HepG2 (cell line): ENCODE data around the gene ZNF524. TPM values are rescaled to one million over a fixed set of nuclear protein-coding genes. Genes with fewer than 3 reads are reported as not detected.

Experiments used
- ATAC-seq: fragments of 200-7000 bp; cut with Tn5 transposase; 3 replicates; pipeline ENCODE4 v1.9.1; 2020; ENCODE audit warnings: mild to moderate bottlenecking, moderate library complexity
- BruUV-seq: library from RNA; stranded (reverse); fragments of 400-500 nt; replicated peaks from 2 replicates; lab custom pipeline; 2021; lab: Mats Ljungman, UMichigan
- CTCF ChIA-PET: fragments of 300-600 bp; formaldehyde crosslinking; extraction: SDS; loops from one replicate; lab custom pipeline; 2021; ENCODE audit warnings: low total read pairs, inconsistent platforms, low intra/inter-chr PET ratio; lab: Yijun Ruan, JAX
- POLR2A ChIA-PET: fragments of 350-600 bp; sonication (Branson Sonifier 250); formaldehyde crosslinking; loops from one replicate; lab custom pipeline; 2020; ENCODE audit warnings: antibody characterized with exemption, inconsistent platforms; lab: Yijun Ruan, JAX
- DNase-seq: peaks from one replicate; pipeline ENCODE4 v3.0.0-alpha.2; 2015; ENCODE audit warnings: low spot score
- FAIRE-seq: peaks from 3 replicates; lab custom pipeline; 2011; peaks lifted over from hg19 to GRCh38; lab: Jason Lieb, UNC
- H2AFZ ChIP-seq: one replicate; pipeline ENCODE4 v1.6.1; 2011; ENCODE audit warnings: low read length, inconsistent platforms
- H3K27ac ChIP-seq: fragments of 300-600 bp; 3 replicates; pipeline ENCODE4 v1.8.0; 2011; ENCODE audit warnings: mixed run types, mild to moderate bottlenecking, mixed read lengths, low read length, inconsistent platforms; ENCODE audit not compliant: insufficient read depth; ENCODE audit errors: extremely low read length
- H3K27me3 ChIP-seq, 2 experiments: fragments of 200-600 bp in 1 of 2; 2 replicates in 1 of 2; 3 replicates in 1 of 2; pipeline versions ENCODE4 v1.6.0 to v1.8.0; 2011; ENCODE audit warnings: low read length in 2 of 2, mild to moderate bottlenecking in 2 of 2, moderate library complexity in 2 of 2, inconsistent platforms in 1 of 2; ENCODE audit not compliant: insufficient read depth in 2 of 2, control insufficient read depth in 1 of 2
- H3K36me3 ChIP-seq, 2 experiments: fragments of 200-600 bp in 1 of 2; replicated peaks in 1 of 2; 2 replicates in 1 of 2; 3 replicates in 1 of 2; pipeline versions ENCODE4 v1.5.1 to v1.8.0; 2011; ENCODE audit warnings: low read length in 2 of 2, inconsistent platforms in 1 of 2; ENCODE audit not compliant: insufficient read depth in 2 of 2, control insufficient read depth in 1 of 2
- H3K4me1 ChIP-seq: 2 replicates; pipeline ENCODE4 v1.5.1; 2012; ENCODE audit warnings: low read length, inconsistent platforms; ENCODE audit not compliant: insufficient read depth
- H3K4me2 ChIP-seq: 2 replicates; pipeline ENCODE4 v1.6.0; 2011; ENCODE audit warnings: low read depth, low read length, inconsistent platforms
- H3K4me3 ChIP-seq, 3 experiments: fragments of 200-600 bp in 1 of 3; sonication (generic), shearing (Covaris generic) in 1 of 3; replicated peaks in 1 of 3; 2 replicates each; pipeline ENCODE4 v1.5.1; 2011 to 2016; ENCODE audit warnings: low read length in 3 of 3, inconsistent platforms in 2 of 3, low read depth in 2 of 3, mild to moderate bottlenecking in 2 of 3, control low read depth in 1 of 3, mixed read lengths in 1 of 3; ENCODE audit not compliant: insufficient read depth in 1 of 3
- H3K79me2 ChIP-seq: one replicate; pipeline ENCODE4 v1.6.1; 2011; ENCODE audit warnings: low read length, inconsistent platforms; ENCODE audit not compliant: insufficient read depth
- H3K9ac ChIP-seq: 2 replicates; pipeline ENCODE4 v1.6.0; 2011; ENCODE audit warnings: mild to moderate bottlenecking, low read depth, low read length, inconsistent platforms; ENCODE audit not compliant: insufficient read depth
- H3K9me3 ChIP-seq: 2 replicates; pipeline ENCODE4 v1.5.1; 2012; ENCODE audit warnings: mild to moderate bottlenecking, low read length
- H4K20me1 ChIP-seq: 2 replicates; pipeline ENCODE4 v1.6.0; 2011; ENCODE audit warnings: inconsistent platforms, mild to moderate bottlenecking, low read length, moderate library complexity; ENCODE audit not compliant: insufficient read depth
- ARID2 ChIP-seq: sonication (generic); formaldehyde crosslinking; IDR thresholded peaks from 2 replicates; pipeline ENCODE4 v1.8.1; 2022; ENCODE audit warnings: mild to moderate bottlenecking, missing genetic modification reagents, borderline replicate concordance
- FOXO1 ChIP-seq: sonication (generic); formaldehyde crosslinking; IDR thresholded peaks from 2 replicates; pipeline ENCODE4 v1.4.0; 2020; ENCODE audit warnings: missing genetic modification reagents
- MXD1 ChIP-seq: sonication (generic); formaldehyde crosslinking; IDR thresholded peaks from 2 replicates; pipeline ENCODE4 v1.4.0; 2020; ENCODE audit warnings: mild to moderate bottlenecking, missing genetic modification reagents
- NCOR1 ChIP-seq: fragments of 200-600 bp; sonication (generic); IDR thresholded peaks from 2 replicates; pipeline ENCODE4 v1.7.0; 2017; ENCODE audit warnings: antibody characterized with exemption, low read length, borderline replicate concordance
- PHF21A ChIP-seq: sonication (generic); formaldehyde crosslinking; IDR thresholded peaks from 2 replicates; pipeline ENCODE4 v1.5.0; 2020; ENCODE audit warnings: mild to moderate bottlenecking, missing genetic modification reagents
- SNAI1 ChIP-seq: sonication (generic); formaldehyde crosslinking; IDR thresholded peaks from 2 replicates; pipeline ENCODE4 v1.5.0; 2020; ENCODE audit warnings: mild to moderate bottlenecking, missing genetic modification reagents, borderline replicate concordance
- ZFP82 ChIP-seq: sonication (generic); formaldehyde crosslinking; IDR thresholded peaks from 2 replicates; pipeline ENCODE4 v1.5.1; 2020; ENCODE audit warnings: mild to moderate bottlenecking, missing genetic modification reagents, borderline replicate concordance
- WGBS: methylation state at CpG from one replicate; pipeline ENCODE4 v1.1.6; 2017; ENCODE audit warnings: low lambda C conversion rate; 5-methylcytosine and 5-hydroxymethylcytosine counted together
- in situ Hi-C: cut with HindIII; loops from 2 replicates; pipeline ENCODE4 v1.10.0; 2017; ENCODE audit warnings: low pct_unique_long_range_greater_than_20kb; ENCODE audit not compliant: extremely low pct_ligation_motif_present
- intact Hi-C: fragments of 100-400 bp; cut with micrococcal nuclease; formaldehyde crosslinking; loops from one replicate; pipeline ENCODE4 v1.10.0; 2022; ENCODE audit not compliant: unreplicated experiment
- polyA plus RNA-seq, 8 experiments: library from polyadenylated mRNA; depleted of rRNA in 3 of 8; stranded (reverse) in 7 of 8; unstranded in 1 of 8; fragments of >200 nt; fragmentation: Illumina TruSeq in 4 of 8; extraction: Trizol in 4 of 8; gene quantifications; 2 replicates each; pipeline versions ENCODE4 v1.2.1 to v1.2.3, GENCODE V29; 2011 to 2016; ENCODE audit warnings: low read depth in 4 of 8, missing spikeins in 1 of 8, mixed read lengths in 1 of 8; ENCODE audit not compliant: insufficient read depth in 1 of 8
- total RNA-seq, 5 experiments: library from RNA; depleted of rRNA; stranded (reverse); fragments of >200 nt; fragmentation: Illumina TruSeq; extraction: Trizol; gene quantifications; 2 replicates each; pipeline ENCODE4 v1.2.3, GENCODE V29; 2016; ENCODE audit warnings: low read depth in 1 of 5

ZNF524 gene
- total and polyA plus RNA-seq, 2 of the 13 experiments (the other 11 are each of a cell fraction or from before 2014, with no cell fraction given) = 3.2 to 4.6 TPM

GRCh38 chr19:55613396-55613795, 13.3 kb downstream of the ZNF524 start:
- no peak for FAIRE-seq
- CTCF ChIA-PET = no interaction called here
- H3K9me3 ChIP-seq = no peaks in the 10 kb centered on the region
- no peaks in the 10 kb centered on the region for H3K79me2 ChIP-seq
- in situ Hi-C loops = no loop called here
- peaks cover 2 to 4% of the 10 kb centered on the region in 2 experiments; a peak in 1 of 5 replicates for H3K36me3 ChIP-seq
- BruUV-seq = no TSS peak
- no peak for DNase-seq
- H3K9ac ChIP-seq = no peak overlapping the region
- no peaks in the 10 kb centered on the region for H4K20me1 ChIP-seq
- H2AFZ ChIP-seq = no peak overlapping the region
- intact Hi-C loops = no loop called here
- ATAC-seq = no peak
- H3K4me2 ChIP-seq = no peak overlapping the region
- TF ChIP-seq NCOR1 (no peak), PHF21A (CRISPR knock-in tag) (no peak), MXD1 (CRISPR knock-in tag) (no peak), FOXO1 (CRISPR knock-in tag) (no peak), SNAI1 (no peak), ZFP82 (CRISPR knock-in tag) (no peak)
- peaks cover 5% of the 10 kb centered on the region for H3K4me1 ChIP-seq
- POLR2A ChIA-PET = no interaction called here
- no peak overlapping the region for H3K4me3 ChIP-seq
- H3K27ac ChIP-seq = no peak overlapping the region
- over 99% methylated on average over 20 of the region's 27 CpGs for WGBS
- H3K27me3 ChIP-seq = no peaks in the 10 kb centered on the region

- intact Hi-C loops (no loop called here), in situ Hi-C loops (no loop called here)
- H3K9me3 ChIP-seq = no peaks in the 10 kb centered on the region
- ChIA-PET POLR2A (no interaction called here), CTCF (no interaction called here)
- ATAC-seq = no peak
- no peak overlapping the region for H3K27ac ChIP-seq
- WGBS = 98% methylated on average over 64 of the region's 75 CpGs
- no peaks in the 10 kb centered on the region for H4K20me1 ChIP-seq
- no peaks in the 10 kb centered on the region for H3K27me3 ChIP-seq
- TF ChIP-seq ARID2 (CRISPR knock-in tag) = no peak
- peaks cover 8% of the 10 kb centered on the region for H3K4me1 ChIP-seq
- H3K79me2 ChIP-seq = no peaks in the 10 kb centered on the region
- no peak overlapping the region for H3K9ac ChIP-seq
- no peak overlapping the region for H3K4me2 ChIP-seq
- no peak for FAIRE-seq
- no peak overlapping the region for H3K4me3 ChIP-seq
- no TSS peak for BruUV-seq
- no peak for DNase-seq
- peaks cover 2 to 4% of the 10 kb centered on the region in 2 experiments; a peak in 1 of 5 replicates for H3K36me3 ChIP-seq
- H2AFZ ChIP-seq = no peak overlapping the region
Measured at GRCh38 chr19:55613930-55614710, 14.0 kb downstream of the ZNF524 start.
